Activated naive CD4-positive, alpha-beta T cell treated with anti-CD3 and anti-CD28 coated beads, Interleukin-2, amount 50 U/mL, for 72 hours (primary cell): ENCODE measurements around the gene FAM210A. TPM values are rescaled to one million over a fixed set of nuclear protein-coding genes. Genes with fewer than 3 reads are reported as not detected.
"Not testable (repeated sequence)": the region's sequence is repeated elsewhere in the genome, so short reads cannot be mapped to it uniquely, and the experiment has no call there.

Source experiments
- ATAC-seq, 2 donors: fragments of 150-1000 bp; cut with Tn5 transposase; 2 replicates each; pipeline ENCODE4 v1.10.0; 2021; ENCODE audit warnings: mild to moderate bottlenecking in 2 of 2, moderate library complexity in 2 of 2
- DNase-seq, 2 donors: peaks; one replicate each; pipeline ENCODE4 v3.0.0; 2021 to 2022; ENCODE audit warnings: low spot score in 2 of 2
- H3K27ac Mint-ChIP-seq, 2 donors: one replicate each; pipeline ENCODE4 v1.8.0; 2022; ENCODE audit warnings: mild to moderate bottlenecking in 2 of 2, mixed read lengths in 2 of 2
- H3K36me3 Mint-ChIP-seq, 2 donors: one replicate each; pipeline ENCODE4 v1.8.0; 2022; ENCODE audit warnings: mixed read lengths in 2 of 2
- H3K9me3 Mint-ChIP-seq, 2 donors: one replicate each; pipeline ENCODE4 v1.8.0; 2022; ENCODE audit warnings: mixed read lengths in 2 of 2
- total RNA-seq, 2 donors: library from RNA; stranded (reverse); gene quantifications; one replicate each; pipeline ENCODE4 v1.2.3, GENCODE V29; 2022

The FAM210A gene
- 10 to 100 TPM; 22.4 to 51.7 TPM for total RNA-seq

GRCh38 chr18:13726232-13726971 lies at the start of gene FAM210A, which contains the start of gene RNMT:
TSS of gene FAM210A (minus strand) at chr18:13726558. CDS start at chr18:13682077, 44,481 bp downstream.
TSS of gene RNMT (plus strand) at chr18:13726673. CDS start at chr18:13731518, 4,845 bp downstream.
- ATAC-seq (peak; percentile 96 to 99), DNase-seq (peak; percentile 88 to 93)
- H3K36me3 Mint-ChIP-seq: peaks cover 23 to 37% of the 10 kb centered on the region in 2 donors
- H3K9me3 Mint-ChIP-seq: no peaks in the 10 kb centered on the region
- H3K27ac Mint-ChIP-seq: peak within 1 kb of the TSS; percentile 98

GRCh38 chr18:13775058-13775457 lies 48.7 kb upstream of the FAM210A start:
- ATAC-seq: no peak
- no peaks in the 10 kb centered on the region for H3K36me3 Mint-ChIP-seq
- DNase-seq: no peak
- H3K27ac Mint-ChIP-seq: no peak overlapping the region
- peaks cover 0 to 13% of the 10 kb centered on the region in 2 donors for H3K9me3 Mint-ChIP-seq

- ATAC-seq: no peak
- DNase-seq: no peak
- Mint-ChIP-seq H3K27ac (no peak overlapping the region), H3K36me3 (peaks cover 57 to 68% of the 10 kb centered on the region in 2 donors), H3K9me3 (peaks cover 28 to 34% of the 10 kb centered on the region in 2 donors)
These were observed 36.5 kb upstream of the FAM210A start for GRCh38 chr18:13762690-13763439.

GRCh38 chr18:13760047-13760446 lies 33.7 kb upstream of the FAM210A start:
- no peak for ATAC-seq
- no peak overlapping the region for H3K27ac Mint-ChIP-seq
- no peak for DNase-seq
- H3K36me3 Mint-ChIP-seq: peaks cover 67 to 83% of the 10 kb centered on the region in 2 donors
- peaks cover 17% of the 10 kb centered on the region in 2 donors for H3K9me3 Mint-ChIP-seq

GRCh38 chr18:13758622-13759021 lies 32.3 kb upstream of the FAM210A start:
- DNase-seq (no peak), ATAC-seq (no peak)
- Mint-ChIP-seq H3K9me3 (peaks cover 5 to 6% of the 10 kb centered on the region in 2 donors), H3K27ac (no peak overlapping the region), H3K36me3 (peaks cover 61 to 82% of the 10 kb centered on the region in 2 donors)

- no peak for DNase-seq
- peaks cover 41 to 66% of the 10 kb centered on the region in 2 donors for H3K36me3 Mint-ChIP-seq
- ATAC-seq: no peak
- no peaks in the 10 kb centered on the region for H3K9me3 Mint-ChIP-seq
- no peak overlapping the region for H3K27ac Mint-ChIP-seq
These were observed 30.3 kb upstream of the FAM210A start for GRCh38 chr18:13756671-13757070.

- ATAC-seq: no peak
- DNase-seq: no peak
- Mint-ChIP-seq H3K9me3 (no peaks in the 10 kb centered on the region), H3K27ac (no peak overlapping the region), H3K36me3 (peaks cover 45 to 67% of the 10 kb centered on the region in 2 donors)
These were observed 29.9 kb upstream of the FAM210A start for GRCh38 chr18:13756261-13756660.

- not testable (repeated sequence) for ATAC-seq, DNase-seq, H3K27ac Mint-ChIP-seq, H3K9me3 Mint-ChIP-seq
- H3K36me3 Mint-ChIP-seq: peaks cover 43 to 71% of the 10 kb centered on the region in 2 donors
These were observed 25.2 kb upstream of the FAM210A start for GRCh38 chr18:13751599-13751998.

- Mint-ChIP-seq H3K9me3 (no peaks in the 10 kb centered on the region), H3K36me3 (peaks cover 28 to 66% of the 10 kb centered on the region in 2 donors), H3K27ac (no peak overlapping the region)
- no peak for ATAC-seq
- DNase-seq: no peak
These were observed 20.3 kb upstream of the FAM210A start for GRCh38 chr18:13746633-13747032.

- no peak overlapping the region for H3K27ac Mint-ChIP-seq
- ATAC-seq (no peak), DNase-seq (no peak)
- H3K36me3 Mint-ChIP-seq: peaks cover 20 to 61% of the 10 kb centered on the region in 2 donors
- H3K9me3 Mint-ChIP-seq: no peaks in the 10 kb centered on the region
These were observed 19.3 kb upstream of the FAM210A start for GRCh38 chr18:13745696-13746095.

- H3K36me3 Mint-ChIP-seq: peaks cover 14 to 31% of the 10 kb centered on the region in 2 donors
- no peaks in the 10 kb centered on the region for H3K9me3 Mint-ChIP-seq
- DNase-seq (no peak), ATAC-seq (no peak)
- H3K27ac Mint-ChIP-seq: no peak overlapping the region
These were observed 9.3 kb upstream of the FAM210A start for GRCh38 chr18:13735681-13736080.

GRCh38 chr18:13730481-13730880 lies 4.1 kb upstream of the FAM210A start:
- DNase-seq: no peak
- no peaks in the 10 kb centered on the region for H3K9me3 Mint-ChIP-seq
- H3K36me3 Mint-ChIP-seq: peaks cover 26 to 41% of the 10 kb centered on the region in 2 donors
- no peak for ATAC-seq
- no peak overlapping the region for H3K27ac Mint-ChIP-seq

- peaks cover 23 to 39% of the 10 kb centered on the region in 2 donors for H3K36me3 Mint-ChIP-seq
- peak; percentile 7 to 30 for ATAC-seq
- peak in 1 of 2 donors; percentile 56 for DNase-seq
These were observed 594 bp upstream of the FAM210A start for GRCh38 chr18:13726972-13727331.

GRCh38 chr18:13725566-13726231 lies 659 bp downstream of the FAM210A start:
- ATAC-seq (no peak), DNase-seq (no peak)
- Mint-ChIP-seq H3K9me3 (no peaks in the 10 kb centered on the region), H3K36me3 (peaks cover 23 to 39% of the 10 kb centered on the region in 2 donors), H3K27ac (peak overlapping the region; percentile 82 to 98)

More at GRCh38 chr18:13726972-13727331, 594 bp upstream of the FAM210A start:
- Mint-ChIP-seq H3K9me3 (no peaks in the 10 kb centered on the region), H3K27ac (peak overlapping the region; percentile 98)

GRCh38 chr18:13720847-13721246 lies 5.5 kb downstream of the FAM210A start:
- H3K9me3 Mint-ChIP-seq: no peaks in the 10 kb centered on the region
- H3K36me3 Mint-ChIP-seq: peaks cover 11 to 52% of the 10 kb centered on the region in 2 donors
- ATAC-seq: no peak
- no peak for DNase-seq
- no peak overlapping the region for H3K27ac Mint-ChIP-seq

GRCh38 chr18:13720123-13720522 lies 6.2 kb downstream of the FAM210A start:
- peaks cover 4 to 45% of the 10 kb centered on the region in 2 donors for H3K36me3 Mint-ChIP-seq
- DNase-seq (no peak), ATAC-seq (no peak)
- H3K9me3 Mint-ChIP-seq: no peaks in the 10 kb centered on the region
- H3K27ac Mint-ChIP-seq: no peak overlapping the region

GRCh38 chr18:13716916-13717315 lies 9.4 kb downstream of the FAM210A start:
- Mint-ChIP-seq H3K9me3 (peaks cover 0 to under 1% of the 10 kb centered on the region in 2 donors), H3K36me3 (peaks cover 4 to 40% of the 10 kb centered on the region in 2 donors), H3K27ac (no peak overlapping the region)
- ATAC-seq (no peak), DNase-seq (no peak)
